IPS-18a (cell line): ENCODE measurements around the gene FAM162B.
"Not testable (repeated sequence)": the region's sequence is repeated elsewhere in the genome, so short reads cannot be mapped to it uniquely, and the experiment has no call there.

Source experiments
- H3K27ac ChIP-seq: one replicate; pipeline ENCODE4 v1.5.1; 2013; ENCODE audit warnings: low read length
- H3K27me3 ChIP-seq: one replicate; pipeline ENCODE4 v1.6.1; 2013; ENCODE audit warnings: mild to moderate bottlenecking, low read length; ENCODE audit not compliant: control insufficient read depth, insufficient read depth
- H3K36me3 ChIP-seq: one replicate; pipeline ENCODE4 v1.6.1; 2013; ENCODE audit warnings: low read depth, low read length; ENCODE audit not compliant: control insufficient read depth
- H3K4me1 ChIP-seq: one replicate; pipeline ENCODE4 v1.6.1; 2013; ENCODE audit warnings: low read depth, low read length; ENCODE audit not compliant: control insufficient read depth
- H3K4me3 ChIP-seq: one replicate; pipeline ENCODE4 v1.5.1; 2013; ENCODE audit warnings: low read length
- H3K9ac ChIP-seq: one replicate; pipeline ENCODE4 v1.6.1; 2013; ENCODE audit warnings: mild to moderate bottlenecking, low read length, moderate library complexity
- H3K9me3 ChIP-seq: one replicate; pipeline ENCODE4 v1.6.1; 2013; ENCODE audit warnings: low read depth, low read length; ENCODE audit not compliant: control insufficient read depth

The FAM162B gene

DNA sequence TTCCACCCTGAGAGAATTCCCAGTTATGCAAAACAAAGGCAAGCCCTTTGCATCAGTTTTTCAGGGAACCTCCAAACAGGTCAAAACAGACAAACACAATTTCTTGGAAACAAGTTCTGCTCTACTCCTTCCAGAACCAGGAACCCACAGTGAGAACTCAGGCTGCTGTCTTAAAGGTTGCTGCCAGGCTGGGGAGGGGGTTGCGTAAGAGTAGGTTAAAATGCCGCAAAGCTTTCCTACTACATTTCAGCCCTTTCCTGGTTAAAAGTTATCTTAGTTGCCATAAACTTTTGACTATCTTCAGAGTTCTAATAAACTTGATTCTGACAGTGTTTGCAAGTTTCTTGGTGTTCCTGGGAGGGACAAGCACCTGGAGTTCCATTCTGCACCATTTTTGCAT, 50.8 kb downstream of the FAM162B start:
- no peaks in the 10 kb centered on the region for H3K9me3 ChIP-seq
- H3K4me1 ChIP-seq = no peaks in the 10 kb centered on the region
- H3K27ac ChIP-seq = no peak overlapping the region
- H3K9ac ChIP-seq = no peak overlapping the region
- H3K4me3 ChIP-seq = no peak overlapping the region
- H3K27me3 ChIP-seq = no peaks in the 10 kb centered on the region
- H3K36me3 ChIP-seq = peaks cover 36% of the 10 kb centered on the region

- H3K27me3 ChIP-seq = no peaks in the 10 kb centered on the region
- no peaks in the 10 kb centered on the region for H3K9me3 ChIP-seq
- H3K36me3 ChIP-seq = peaks cover 32% of the 10 kb centered on the region
- H3K4me3 ChIP-seq = no peak overlapping the region
- H3K9ac ChIP-seq = no peak overlapping the region
- H3K4me1 ChIP-seq = no peaks in the 10 kb centered on the region
- no peak overlapping the region for H3K27ac ChIP-seq
Observed at GRCh38 chr6:116714296-116714695, 51.2 kb downstream of the FAM162B start.

DNA sequence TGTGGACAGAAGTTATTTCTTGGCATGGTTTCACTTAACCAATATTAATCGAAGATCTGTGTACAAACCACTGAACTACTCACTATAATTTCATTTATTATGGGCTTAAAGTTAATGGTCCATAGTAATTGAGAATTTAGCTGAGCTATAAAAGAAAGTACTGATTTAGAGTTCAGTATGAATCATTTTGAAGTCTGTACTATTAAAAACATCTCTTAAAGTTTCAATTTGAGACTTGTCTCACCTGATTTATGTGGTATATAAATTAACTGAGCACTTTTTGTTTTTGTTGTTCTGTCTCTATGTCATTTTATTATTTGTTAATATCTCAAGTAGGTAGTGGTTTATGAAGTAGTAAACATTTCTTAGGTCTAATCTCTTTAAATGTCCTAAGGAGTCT, 59.6 kb downstream of the FAM162B start:
- H3K9ac ChIP-seq = no peak overlapping the region
- H3K36me3 ChIP-seq = peaks cover 30% of the 10 kb centered on the region
- no peaks in the 10 kb centered on the region for H3K9me3 ChIP-seq
- no peak overlapping the region for H3K27ac ChIP-seq
- H3K4me3 ChIP-seq = no peak overlapping the region
- no peaks in the 10 kb centered on the region for H3K4me1 ChIP-seq
- H3K27me3 ChIP-seq = no peaks in the 10 kb centered on the region

GRCh38 chr6:116703888-116704287, 61.6 kb downstream of the FAM162B start:
- H3K4me1 ChIP-seq = not testable (repeated sequence)
- peaks cover 47% of the 10 kb centered on the region for H3K36me3 ChIP-seq

More at GRCh38 chr6:116703888-116704287, 61.6 kb downstream of the FAM162B start:
- not testable (repeated sequence) for H3K4me3 ChIP-seq, H3K9me3 ChIP-seq, H3K27me3 ChIP-seq, H3K9ac ChIP-seq, H3K27ac ChIP-seq
